Activated naive CD4-positive, alpha-beta T cell treated with anti-CD3 and anti-CD28 coated beads, Interleukin-2, amount 50 U/mL, for 16 hours (primary cell): ENCODE results near the gene TRABD2A.

ENCODE experiments used
- DNase-seq: peaks from one replicate; pipeline ENCODE4 v3.0.0-alpha.2; 2020

TRABD2A gene

GRCh38 chr2:84847326-84848050, 33.4 kb downstream of the TRABD2A start:
- DNase-seq = no peak

DNA sequence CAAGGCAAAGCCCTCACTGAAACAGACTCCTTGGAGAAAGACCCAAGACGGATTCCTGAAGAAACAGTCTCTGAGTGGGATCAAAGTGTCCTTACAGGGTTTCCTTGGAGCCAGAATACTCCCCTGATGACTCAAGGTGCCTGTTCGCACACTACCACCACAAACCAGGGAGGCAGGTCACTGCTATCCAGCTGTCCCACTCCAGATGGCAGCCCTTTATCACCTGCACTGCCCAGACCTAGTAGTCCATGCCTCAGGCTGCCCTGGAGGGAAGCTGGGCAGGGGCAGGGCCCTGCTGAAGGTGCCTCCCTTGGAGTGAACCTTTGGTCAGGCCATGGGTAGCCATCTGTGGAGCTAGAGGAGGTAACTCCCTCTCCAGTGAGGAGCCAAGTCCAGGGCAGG, 34.1 kb downstream of the TRABD2A start:
- DNase-seq = no peak

- DNase-seq = no peak
Observed at GRCh38 chr2:84846041-84846663, 34.7 kb downstream of the TRABD2A start.

DNA sequence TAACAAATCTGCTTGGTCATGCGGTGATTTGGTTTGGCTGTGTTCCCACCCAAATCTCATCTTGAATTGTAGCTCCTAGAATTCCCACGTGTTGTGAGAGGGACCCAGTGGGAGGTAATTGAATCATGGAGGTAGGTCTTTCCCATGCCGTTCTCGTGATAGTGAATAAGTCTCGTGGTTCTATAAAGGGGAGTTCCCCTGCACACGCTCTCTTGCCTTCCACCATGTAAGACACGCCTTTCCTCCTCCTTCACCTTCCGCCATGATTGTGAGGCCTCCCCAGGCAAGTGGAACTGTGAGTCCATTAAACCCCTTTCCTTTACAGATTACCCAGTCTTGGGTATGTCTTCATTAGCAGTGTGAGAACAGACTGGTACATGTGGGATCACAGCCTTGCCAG, 36.7 kb downstream of the TRABD2A start:
- DNase-seq = no peak

- no peak for DNase-seq
Observed at GRCh38 chr2:84841577-84841976, 39.3 kb downstream of the TRABD2A start.

GRCh38 chr2:84840306-84840705, 40.6 kb downstream of the TRABD2A start:
- no peak for DNase-seq

DNA sequence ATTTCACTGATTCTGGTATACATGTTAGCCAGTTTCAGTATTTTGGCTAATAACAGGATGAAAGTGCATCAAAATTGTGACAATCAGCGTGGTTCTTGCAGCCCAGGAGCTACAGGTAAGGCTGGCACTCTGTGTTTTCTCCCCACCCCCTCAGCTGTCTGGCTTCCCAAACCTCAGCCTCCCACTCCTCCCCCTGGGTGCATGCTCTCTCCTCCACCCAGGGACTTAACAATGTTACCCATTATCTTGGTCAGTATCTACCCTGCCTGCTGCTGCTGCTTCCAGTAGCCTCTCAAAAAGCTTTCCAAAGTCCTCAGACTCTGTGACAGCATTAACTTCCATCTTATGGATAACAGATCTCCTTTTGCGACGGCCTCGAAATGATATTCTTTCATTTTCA, 41.0 kb downstream of the TRABD2A start:
- DNase-seq = no peak

DNA sequence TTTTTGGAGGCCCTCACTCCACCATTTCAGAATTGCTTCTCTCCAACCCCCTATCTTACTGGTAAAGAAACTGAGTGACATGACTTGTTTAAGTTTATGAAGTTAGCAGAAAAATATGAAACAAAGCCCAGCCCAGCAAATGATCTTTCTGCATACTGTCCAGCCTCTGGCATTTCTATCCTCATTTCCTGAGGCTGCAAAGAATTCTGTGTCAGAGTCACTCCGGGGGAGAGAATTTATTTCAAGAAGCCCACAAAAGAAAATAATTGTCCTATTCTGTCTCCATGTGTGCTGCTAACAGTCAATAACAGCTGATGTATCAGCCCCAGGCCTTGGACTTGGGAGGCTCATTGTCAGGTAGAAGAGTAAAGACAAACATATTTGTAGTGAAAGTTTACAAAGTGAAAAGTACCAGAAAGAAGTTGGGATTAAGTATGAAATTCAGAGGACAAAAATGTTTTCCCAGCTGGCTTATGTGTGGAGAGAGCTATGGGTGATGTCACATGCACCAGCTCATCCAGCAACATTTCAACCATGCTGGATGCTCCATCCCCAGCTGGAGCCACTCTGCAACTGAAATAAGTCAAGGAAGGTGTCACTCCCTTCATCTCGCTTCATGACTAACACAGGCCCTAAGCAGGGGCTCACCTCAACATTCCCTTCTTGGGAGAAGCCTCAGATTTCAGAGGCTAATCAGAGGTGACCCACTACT, 42.3 kb downstream of the TRABD2A start:
- DNase-seq = no peak

- no peak for DNase-seq
Observed at GRCh38 chr2:84836215-84836614, 44.7 kb downstream of the TRABD2A start.

DNA sequence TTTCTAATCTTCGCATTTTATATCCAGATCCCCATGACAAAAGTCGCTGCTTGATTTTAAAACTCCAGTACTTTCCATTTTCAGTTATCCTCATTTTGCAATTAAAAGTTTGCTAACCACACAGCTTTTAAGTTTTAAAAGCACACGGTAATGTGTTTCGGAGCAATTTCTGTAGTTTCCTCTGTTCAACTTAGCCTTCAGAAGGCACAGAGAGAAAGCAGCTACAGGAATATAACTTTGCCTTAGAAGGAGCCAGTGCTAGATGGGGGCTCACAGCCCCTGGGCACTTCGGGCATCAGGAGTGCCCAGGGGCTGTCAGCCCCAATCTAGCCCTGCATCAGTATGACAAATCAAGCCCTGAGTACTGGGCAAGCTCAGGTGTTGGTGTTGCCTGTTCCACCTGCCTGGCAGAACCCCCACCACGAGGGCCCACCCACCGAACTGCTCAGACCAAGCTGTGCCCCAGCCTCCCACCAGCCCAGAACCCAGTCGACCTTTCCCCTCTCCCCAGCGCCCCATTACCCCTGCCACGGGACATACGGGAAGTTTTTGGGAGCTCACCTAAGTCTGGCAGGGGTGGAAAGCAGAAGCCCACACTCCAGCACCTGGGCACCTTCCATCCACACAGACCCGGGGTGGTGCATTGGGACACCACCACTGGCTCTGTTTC, 47.3 kb downstream of the TRABD2A start:
- DNase-seq = no peak

DNA sequence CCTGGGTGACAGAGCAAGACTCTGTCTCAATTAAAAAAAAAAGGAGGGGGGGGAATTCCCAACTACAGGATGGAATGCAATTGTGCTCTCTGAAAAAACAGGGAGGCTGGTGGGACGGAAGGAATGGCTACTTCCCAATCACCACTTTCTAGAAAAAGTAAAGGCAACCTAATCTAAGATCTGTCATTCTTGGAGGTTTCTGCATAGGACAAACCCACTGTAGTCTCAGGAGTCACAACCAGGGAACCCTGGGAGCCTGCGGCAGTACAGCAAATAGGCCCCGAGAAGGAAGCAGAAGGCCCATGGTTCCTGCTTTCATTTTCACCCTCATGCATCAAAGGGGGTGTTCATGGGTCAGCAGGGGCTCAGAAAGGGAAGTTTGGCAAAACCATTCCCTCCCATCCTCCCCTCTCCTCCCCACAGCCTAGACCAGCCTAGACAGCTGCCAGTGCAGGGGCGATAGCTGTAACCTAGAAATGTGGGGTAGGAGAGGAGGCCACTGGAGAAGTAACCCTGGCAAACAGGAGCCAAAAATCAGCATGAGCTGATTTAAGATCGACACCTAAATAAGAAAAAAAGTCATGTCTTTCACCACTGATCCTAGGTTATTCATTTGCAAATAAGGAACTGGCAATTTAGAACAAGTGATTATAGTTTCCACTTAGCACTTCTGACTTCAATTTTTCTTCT, 48.0 kb downstream of the TRABD2A start:
- no peak for DNase-seq

GRCh38 chr2:84830758-84831500, 50.0 kb downstream of the TRABD2A start:
- no peak for DNase-seq

GRCh38 chr2:84830095-84830494, 50.8 kb downstream of the TRABD2A start:
- no peak for DNase-seq

- no peak for DNase-seq
Observed at GRCh38 chr2:84829693-84830092, 51.2 kb downstream of the TRABD2A start.

DNA sequence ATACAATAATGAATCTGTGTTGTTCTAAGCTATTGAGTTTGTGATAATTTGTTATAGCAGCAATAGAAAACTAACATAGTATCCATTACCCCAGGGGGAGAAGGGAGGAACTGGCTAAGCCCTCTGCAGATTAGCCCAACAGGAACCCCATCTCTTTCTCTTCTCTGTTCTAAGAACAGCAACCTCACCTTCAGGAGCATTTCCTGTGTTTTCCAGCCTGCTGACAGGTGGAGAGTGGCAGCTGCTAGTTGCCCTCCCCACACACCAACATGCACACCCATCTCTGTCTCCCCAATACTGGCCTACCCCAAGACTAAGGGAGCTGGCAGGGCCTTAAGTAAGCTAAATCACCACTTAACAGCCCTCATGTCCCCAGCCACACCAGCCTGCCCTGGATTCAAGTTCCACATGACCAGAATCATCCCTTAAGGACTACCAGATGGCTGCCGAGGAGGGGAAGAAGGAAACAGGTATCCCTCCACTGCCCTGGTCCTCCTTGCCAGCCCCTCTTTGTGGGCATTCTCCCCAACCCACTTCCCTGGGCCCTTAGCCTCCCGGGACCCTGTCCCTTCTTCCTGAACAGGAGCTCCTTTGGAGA, 52.8 kb downstream of the TRABD2A start:
- no peak for DNase-seq

GRCh38 chr2:84823788-84824187, 57.1 kb downstream of the TRABD2A start:
- no peak for DNase-seq

DNA sequence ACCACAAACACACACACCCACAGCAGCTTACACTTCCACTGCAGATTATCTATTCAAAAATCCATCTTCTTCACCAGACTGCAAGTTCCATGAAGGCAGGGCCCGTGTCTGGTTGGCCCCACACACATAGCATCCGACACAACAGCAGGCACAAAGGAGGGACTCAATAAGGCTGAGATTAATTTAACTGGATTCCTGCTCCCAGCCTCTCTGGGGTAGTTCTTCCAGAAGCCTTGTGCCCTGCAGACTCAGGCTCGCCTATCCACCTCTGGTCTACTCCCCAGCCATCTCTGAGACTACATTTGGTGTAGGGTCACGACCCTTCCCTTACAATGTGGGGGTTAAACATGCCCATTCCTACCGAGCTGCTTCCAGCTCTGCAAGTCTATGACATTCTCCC, 57.7 kb downstream of the TRABD2A start:
- no peak for DNase-seq

DNA sequence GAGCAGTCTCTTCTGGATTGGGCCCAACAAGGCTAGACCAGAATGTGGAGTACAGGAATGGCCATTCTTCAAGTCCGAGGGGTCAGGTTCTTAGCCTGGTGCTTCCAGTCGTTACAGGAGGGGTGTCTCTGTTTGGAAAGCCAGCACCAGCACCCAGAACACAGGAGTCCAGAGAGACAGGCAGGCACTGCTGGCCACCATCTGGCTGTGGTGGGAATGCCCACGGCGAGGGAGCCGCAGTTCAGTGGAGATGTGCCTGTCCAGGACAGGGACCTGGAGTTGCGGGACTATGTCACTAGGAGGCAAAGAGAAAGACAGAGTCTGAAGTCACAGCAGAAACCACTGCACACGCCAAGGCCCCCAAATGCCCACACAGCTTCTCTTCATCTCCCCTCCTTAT, 59.1 kb downstream of the TRABD2A start:
- DNase-seq = no peak

- DNase-seq = no peak
Observed at GRCh38 chr2:84817239-84817655, 63.6 kb downstream of the TRABD2A start.

- no peak for DNase-seq
Observed at GRCh38 chr2:84816426-84817026, 64.4 kb downstream of the TRABD2A start.

- no peak for DNase-seq
Observed at GRCh38 chr2:84815146-84815545, 65.7 kb downstream of the TRABD2A start.
